K562 (cell line): ENCODE results near the gene DND1. TPM values are rescaled to one million over a fixed set of nuclear protein-coding genes. Genes with fewer than 3 reads are reported as not detected.
A peak's percentile ranks its signal among the peaks of the same experiment; 100 is the strongest.

Experiments
- ATAC-seq: fragments of 200-7000 bp; cut with Tn5 transposase; 3 replicates; pipeline ENCODE4 v1.9.1; 2020; ENCODE audit warnings: moderate library complexity
- BruUV-seq: library from RNA; stranded (reverse); fragments of 400-500 nt; replicated peaks from 2 replicates; lab custom pipeline; 2021; lab: Mats Ljungman, UMichigan
- CTCF ChIA-PET: fragments of 300-600 bp; formaldehyde crosslinking; extraction: SDS; loops from one replicate; lab custom pipeline; 2021; ENCODE audit warnings: low intra/inter-chr PET ratio; lab: Yijun Ruan, JAX
- POLR2A ChIA-PET: fragments of 300-600, 350-650 bp; sonication (Branson Sonifier 250); formaldehyde crosslinking; extraction: SDS; loops from one replicate; lab custom pipeline; 2021; ENCODE audit warnings: antibody characterized with exemption, inconsistent platforms; lab: Yijun Ruan, JAX
- DNase-seq, 4 experiments: peaks; one replicate each; pipeline versions ENCODE4 v3.0.0 to v3.0.0-alpha.2; 2011 to 2018; ENCODE audit warnings: low spot score in 3 of 4, mixed read lengths in 3 of 4; ENCODE audit errors: extremely low read depth in 1 of 4
- FAIRE-seq: peaks from 2 replicates; lab custom pipeline; 2011; peaks lifted over from hg19 to GRCh38; lab: Jason Lieb, UNC
- H2AFZ ChIP-seq: 2 replicates; pipeline ENCODE4 v1.6.0; 2011; ENCODE audit warnings: low read depth, low read length, control low read depth, inconsistent platforms
- H3K27ac ChIP-seq: fragments of 200-600 bp; 3 replicates; pipeline ENCODE4 v1.8.0; 2011; ENCODE audit warnings: low read depth, mild to moderate bottlenecking, control low read depth, inconsistent platforms, low read length, moderate library complexity, mixed read lengths; ENCODE audit errors: extremely low read depth
- H3K27me3 ChIP-seq, 2 experiments: fragments of 300-600 bp in 1 of 2; 2 replicates in 1 of 2; 3 replicates in 1 of 2; pipeline versions ENCODE4 v1.6.0 to v1.8.0; 2011; ENCODE audit warnings: inconsistent platforms in 2 of 2, low read length in 2 of 2, mild to moderate bottlenecking in 1 of 2, mixed read lengths in 1 of 2, moderate library complexity in 1 of 2; ENCODE audit not compliant: control insufficient read depth in 2 of 2, insufficient read depth in 2 of 2
- H3K36me3 ChIP-seq: fragments of 300-600 bp; 3 replicates; pipeline ENCODE4 v1.8.0; 2011; ENCODE audit warnings: mild to moderate bottlenecking, low read length, inconsistent platforms; ENCODE audit not compliant: control insufficient read depth, insufficient read depth
- H3K4me1 ChIP-seq, 2 experiments: fragments of 200-600 bp in 1 of 2; replicated peaks in 1 of 2; 2 replicates in 1 of 2; 3 replicates in 1 of 2; pipeline versions ENCODE4 v1.5.1 to v1.8.0; 2011; ENCODE audit warnings: inconsistent platforms in 2 of 2, low read length in 2 of 2, mild to moderate bottlenecking in 1 of 2, mixed read lengths in 1 of 2, moderate library complexity in 1 of 2; ENCODE audit not compliant: control insufficient read depth in 2 of 2, insufficient read depth in 2 of 2
- H3K4me2 ChIP-seq: 2 replicates; pipeline ENCODE4 v1.6.1; 2011; ENCODE audit warnings: low read length, control low read depth, inconsistent platforms, mixed read lengths; ENCODE audit not compliant: insufficient read depth
- H3K4me3 ChIP-seq: fragments of 200-600 bp; sonication (generic), shearing (Covaris generic); 2 replicates; pipeline ENCODE4 v1.5.1; 2016; ENCODE audit warnings: control low read depth, inconsistent platforms
- H3K79me2 ChIP-seq: fragments of 200-600 bp; 3 replicates; pipeline ENCODE4 v1.8.0; 2011; ENCODE audit warnings: low read length, inconsistent platforms; ENCODE audit not compliant: control insufficient read depth, insufficient read depth
- H3K9ac ChIP-seq, 2 experiments: 2 replicates each; pipeline versions ENCODE4 v1.6.0 to v1.6.1; 2011; ENCODE audit warnings: low read depth in 2 of 2, low read length in 2 of 2, control low read depth in 1 of 2, inconsistent platforms in 1 of 2, mild to moderate bottlenecking in 1 of 2, mixed read lengths in 1 of 2; ENCODE audit not compliant: insufficient read depth in 1 of 2
- H3K9me1 ChIP-seq: one replicate; pipeline ENCODE4 v1.6.0; 2011; ENCODE audit warnings: inconsistent platforms, mild to moderate bottlenecking, low read length, moderate library complexity; ENCODE audit not compliant: control insufficient read depth, insufficient read depth
- H3K9me3 ChIP-seq: replicated peaks from 2 replicates; pipeline ENCODE4 v1.5.1; 2011; ENCODE audit warnings: low read depth, low read length, inconsistent platforms; ENCODE audit not compliant: control insufficient read depth, insufficient read depth
- H4K20me1 ChIP-seq: replicated peaks from 2 replicates; pipeline ENCODE4 v1.6.1; 2011; ENCODE audit warnings: low read length, inconsistent platforms, mixed read lengths; ENCODE audit not compliant: control insufficient read depth, insufficient read depth
- FUS ChIP-seq: fragments of 200-400 bp; formaldehyde crosslinking; optimal IDR thresholded peaks from 2 replicates; pipeline ENCODE3; 2017; ENCODE audit warnings: low read depth, low read length
- GTF2E2 ChIP-seq: fragments of 200-800 bp; sonication (Bioruptor generic); IDR thresholded peaks from 2 replicates; pipeline ENCODE4 v1.6.1; 2016; ENCODE audit warnings: missing genetic modification characterization, missing compliant biosample characterization
- POLR2G ChIP-seq: fragments of 200-400 bp; formaldehyde crosslinking; IDR thresholded peaks from 2 replicates; pipeline ENCODE4 v1.6.1; 2017; ENCODE audit warnings: low read depth, mild to moderate bottlenecking, antibody characterized with exemption, low read length, moderate library complexity
- RBFOX2 ChIP-seq: fragments of 200-400 bp; formaldehyde crosslinking; IDR thresholded peaks from 2 replicates; pipeline ENCODE4 v1.6.1; 2017; ENCODE audit warnings: low read depth, mild to moderate bottlenecking, low read length, moderate library complexity
- WGBS: fragments of 100-300 bp; shearing (Covaris generic); methylation state at CpG from one replicate; pipeline ENCODE4 v1.1.6; 2016; ENCODE audit warnings: low coverage, mixed read lengths; ENCODE audit not compliant: insufficient coverage; ENCODE audit errors: missing lambda C conversion rate; 5-methylcytosine and 5-hydroxymethylcytosine counted together
- in situ Hi-C: fragments of 300-500 bp; cut with MboI; formaldehyde crosslinking; loops from 4 replicates; pipeline ENCODE4 v1.15.0; 2018; ENCODE audit warnings: inconsistent platforms, mixed read lengths
- intact Hi-C: fragments of 100-400 bp; cut with micrococcal nuclease; formaldehyde crosslinking; loops from 2 replicates; pipeline ENCODE4 v1.14.2; 2022
- polyA plus RNA-seq, 8 experiments: library from polyadenylated mRNA; depleted of rRNA in 4 of 8; stranded (reverse) in 5 of 8; unstranded in 3 of 8; fragments of >200 nt; fragmentation: Nextera tagmentation in 2 of 8; fragmentation: Illumina TruSeq in 1 of 8; extraction: Ambion mirVana in 2 of 8; extraction: Trizol in 1 of 8; gene quantifications; 2 replicates each; pipeline versions ENCODE4 v1.2.1 to v1.2.3, GENCODE V29; 2011 to 2014; ENCODE audit warnings: inconsistent platforms in 1 of 8, missing spikeins in 1 of 8
- total RNA-seq, 7 experiments: library from RNA; depleted of rRNA in 6 of 7; stranded (reverse); fragments of >200 nt in 6 of 7; fragmentation: Illumina TruSeq in 2 of 7; extraction: Trizol in 2 of 7; gene quantifications; 2 replicates each; pipeline versions ENCODE4 v1.2.1 to v1.2.3, GENCODE V29; 2011 to 2021; ENCODE audit warnings: low replicate concordance in 1 of 7
- TF ChIP-seq, protein P1 (sequence below): sonication (generic); formaldehyde crosslinking; IDR thresholded peaks from 2 replicates; pipeline ENCODE4 v1.8.1; 2023; ENCODE audit warnings: mild to moderate bottlenecking, missing genetic modification reagents

DND1 gene
- total and polyA plus RNA-seq, 9 of the 15 experiments (the other 6 are each of a cell fraction or from before 2014, with no cell fraction given): 0.37 to 2.0 (median 0.90) TPM; not detected in 3

DNA sequence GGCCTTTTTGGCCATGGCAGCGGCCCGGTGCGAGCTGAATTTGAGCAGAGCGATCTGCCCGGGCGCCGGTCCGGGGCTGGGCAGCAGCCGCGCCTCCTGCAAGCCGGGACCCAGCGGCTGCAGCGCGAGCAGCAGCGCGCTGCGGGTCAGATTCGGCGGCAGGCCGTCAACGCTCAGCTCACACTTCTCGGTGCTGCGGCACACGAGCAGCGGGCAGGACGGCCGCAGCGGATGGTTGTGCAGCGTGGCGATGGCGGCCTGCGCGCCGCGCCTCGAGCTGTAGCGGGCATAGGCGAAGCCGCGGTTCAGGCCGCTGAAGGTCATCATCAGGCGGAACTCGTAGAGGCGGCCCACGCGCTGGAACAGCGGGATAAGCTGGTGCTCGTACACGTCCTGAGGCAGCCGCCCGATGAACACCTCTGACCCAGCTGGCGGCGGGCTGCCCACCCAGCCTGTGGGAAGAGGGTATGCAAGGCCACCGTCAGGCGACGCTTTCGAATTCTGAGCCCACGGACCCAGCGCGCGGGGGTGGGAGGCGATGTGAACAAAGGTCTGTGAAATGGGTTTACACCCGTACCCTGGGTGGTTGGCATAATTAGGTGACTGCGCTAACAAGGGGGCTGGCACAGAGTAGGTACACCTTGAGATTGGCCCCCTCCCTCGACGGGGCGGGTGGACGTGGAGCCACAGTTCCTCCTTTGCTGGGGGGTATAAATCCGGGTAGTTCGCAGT, 755 bp downstream of the DND1 start:
- ATAC-seq: peak; percentile 4; the same call in 2 of the 3 replicates
- TF ChIP-seq POLR2G (peak; percentile 75), FUS (peak; percentile 22), RBFOX2 (peak; percentile 49; the same call in 1 of the 2 replicates), GTF2E2 (tag) (no peak)
- TF ChIP-seq, protein P1, sequence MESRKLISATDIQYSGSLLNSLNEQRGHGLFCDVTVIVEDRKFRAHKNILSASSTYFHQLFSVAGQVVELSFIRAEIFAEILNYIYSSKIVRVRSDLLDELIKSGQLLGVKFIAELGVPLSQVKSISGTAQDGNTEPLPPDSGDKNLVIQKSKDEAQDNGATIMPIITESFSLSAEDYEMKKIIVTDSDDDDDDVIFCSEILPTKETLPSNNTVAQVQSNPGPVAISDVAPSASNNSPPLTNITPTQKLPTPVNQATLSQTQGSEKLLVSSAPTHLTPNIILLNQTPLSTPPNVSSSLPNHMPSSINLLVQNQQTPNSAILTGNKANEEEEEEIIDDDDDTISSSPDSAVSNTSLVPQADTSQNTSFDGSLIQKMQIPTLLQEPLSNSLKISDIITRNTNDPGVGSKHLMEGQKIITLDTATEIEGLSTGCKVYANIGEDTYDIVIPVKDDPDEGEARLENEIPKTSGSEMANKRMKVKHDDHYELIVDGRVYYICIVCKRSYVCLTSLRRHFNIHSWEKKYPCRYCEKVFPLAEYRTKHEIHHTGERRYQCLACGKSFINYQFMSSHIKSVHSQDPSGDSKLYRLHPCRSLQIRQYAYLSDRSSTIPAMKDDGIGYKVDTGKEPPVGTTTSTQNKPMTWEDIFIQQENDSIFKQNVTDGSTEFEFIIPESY: peak; percentile 98
- no peaks in the 10 kb centered on the region for H4K20me1 ChIP-seq
- H3K9me1 ChIP-seq: no peaks in the 10 kb centered on the region
- no peak overlapping the region for H3K4me2 ChIP-seq
- peak in 1 of 4 experiments; percentile 27 for DNase-seq
- BruUV-seq: no TSS peak
- no peaks in the 10 kb centered on the region for H3K27me3 ChIP-seq
- no peak overlapping the region for H3K9ac ChIP-seq
- POLR2A ChIA-PET: interaction anchor here (0.7 to 3.6 kb wide), 5 partner anchors 17 to 106 kb away, joined by 3 to 12 read pairs (median 3); partner anchors contain the start of genes HARS1 and HARS2
- H3K9me3 ChIP-seq: no peaks in the 10 kb centered on the region
- intact Hi-C loops: no loop called here
- peaks cover 91% of the 10 kb centered on the region for H3K36me3 ChIP-seq
- no peak overlapping the region for H2AFZ ChIP-seq
- WGBS: 96% methylated on average over 27 of the region's 70 CpGs
- no peak for FAIRE-seq
- peaks cover 6% of the 10 kb centered on the region; the same call in 2 of the 3 replicates for H3K79me2 ChIP-seq
- CTCF ChIA-PET: no interaction called here
- in situ Hi-C loops: no loop called here
- peaks cover 0 to 16% of the 10 kb centered on the region in 2 experiments; a peak in 3 of 5 replicates for H3K4me1 ChIP-seq
- H3K4me3 ChIP-seq: no peak overlapping the region
- H3K27ac ChIP-seq: no peak overlapping the region
